Measurements from ENCODE around the gene PLEKHA6. TPM values are rescaled to one million over a fixed set of nuclear protein-coding genes. Genes with fewer than 3 reads are reported as not detected.

PLEKHA6 gene
- total RNA-seq, 4 donors from 2014 or later: 5.9 to 13.6 (median 8.4) TPM

DNA sequence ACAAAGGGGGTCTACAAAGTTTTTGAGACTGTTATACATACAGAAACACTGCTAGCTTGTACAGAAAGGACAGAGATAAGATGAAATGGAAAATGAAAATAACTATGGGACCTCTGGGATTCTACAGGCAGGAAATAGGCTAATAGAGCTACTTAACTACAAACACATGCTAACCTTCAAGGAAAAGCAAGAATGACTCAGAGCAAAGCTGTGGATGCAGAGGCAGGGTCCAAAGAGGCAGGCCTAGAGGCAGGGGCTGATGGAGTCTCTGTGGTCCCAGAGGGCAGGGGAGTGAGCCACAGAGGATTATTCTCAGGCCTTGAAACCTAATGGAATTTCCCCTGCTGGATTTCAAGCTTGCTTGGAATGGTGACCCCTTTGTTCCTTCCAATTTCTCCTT is 127.2 kb downstream of the PLEKHA6 start:
- Histone ChIP-seq H3K36me3 (no peaks in the 10 kb centered on the region), H3K27me3 (no peaks in the 10 kb centered on the region), H3K27ac (no peak overlapping the region), H3K4me3 (no peak overlapping the region), H3K9me3 (no peaks in the 10 kb centered on the region), H3K4me1 (no peaks in the 10 kb centered on the region)
- DNase-seq: no peak
- TF ChIP-seq, protein P1, sequence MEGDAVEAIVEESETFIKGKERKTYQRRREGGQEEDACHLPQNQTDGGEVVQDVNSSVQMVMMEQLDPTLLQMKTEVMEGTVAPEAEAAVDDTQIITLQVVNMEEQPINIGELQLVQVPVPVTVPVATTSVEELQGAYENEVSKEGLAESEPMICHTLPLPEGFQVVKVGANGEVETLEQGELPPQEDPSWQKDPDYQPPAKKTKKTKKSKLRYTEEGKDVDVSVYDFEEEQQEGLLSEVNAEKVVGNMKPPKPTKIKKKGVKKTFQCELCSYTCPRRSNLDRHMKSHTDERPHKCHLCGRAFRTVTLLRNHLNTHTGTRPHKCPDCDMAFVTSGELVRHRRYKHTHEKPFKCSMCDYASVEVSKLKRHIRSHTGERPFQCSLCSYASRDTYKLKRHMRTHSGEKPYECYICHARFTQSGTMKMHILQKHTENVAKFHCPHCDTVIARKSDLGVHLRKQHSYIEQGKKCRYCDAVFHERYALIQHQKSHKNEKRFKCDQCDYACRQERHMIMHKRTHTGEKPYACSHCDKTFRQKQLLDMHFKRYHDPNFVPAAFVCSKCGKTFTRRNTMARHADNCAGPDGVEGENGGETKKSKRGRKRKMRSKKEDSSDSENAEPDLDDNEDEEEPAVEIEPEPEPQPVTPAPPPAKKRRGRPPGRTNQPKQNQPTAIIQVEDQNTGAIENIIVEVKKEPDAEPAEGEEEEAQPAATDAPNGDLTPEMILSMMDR (IDR thresholded peaks at IDR 0.05): no peak
- no peak for TF ChIP-seq POLR2A (IDR thresholded peaks at IDR 0.05)
- intact Hi-C loops (cut with DNase I; ENCODE audit: low total_unique reads): no loop called here

DNA sequence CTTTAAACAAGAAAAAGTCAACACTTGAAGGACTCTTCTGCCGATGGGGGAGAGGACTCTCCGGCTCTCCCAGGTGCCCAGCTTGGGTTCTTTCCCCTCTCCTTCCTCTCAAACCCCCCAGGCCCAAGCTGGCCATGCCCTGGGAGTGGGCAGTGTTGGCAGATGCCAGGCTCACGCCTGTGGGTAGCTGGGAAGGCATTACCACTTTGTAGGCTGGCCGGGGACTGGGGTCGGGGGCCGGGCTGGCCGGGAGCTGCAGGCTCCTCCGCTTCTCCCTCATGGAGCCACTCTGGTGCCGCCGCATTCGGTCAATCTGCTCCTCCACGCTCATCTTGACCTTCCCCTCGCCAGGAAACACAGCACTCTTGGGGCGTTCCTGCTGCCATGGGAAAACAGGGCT is 129.5 kb downstream of the PLEKHA6 start:
- Histone ChIP-seq H3K9me3 (no peaks in the 10 kb centered on the region), H3K4me3 (no peak overlapping the region), H3K27me3 (no peaks in the 10 kb centered on the region), H3K27ac (no peak overlapping the region), H3K36me3 (no peaks in the 10 kb centered on the region), H3K4me1 (no peaks in the 10 kb centered on the region)
- TF ChIP-seq, protein P1 (IDR thresholded peaks at IDR 0.05): no peak
- TF ChIP-seq POLR2A (IDR thresholded peaks at IDR 0.05): no peak
- DNase-seq: no peak
- intact Hi-C loops (cut with DNase I; ENCODE audit: low total_unique reads): no loop called here

DNA sequence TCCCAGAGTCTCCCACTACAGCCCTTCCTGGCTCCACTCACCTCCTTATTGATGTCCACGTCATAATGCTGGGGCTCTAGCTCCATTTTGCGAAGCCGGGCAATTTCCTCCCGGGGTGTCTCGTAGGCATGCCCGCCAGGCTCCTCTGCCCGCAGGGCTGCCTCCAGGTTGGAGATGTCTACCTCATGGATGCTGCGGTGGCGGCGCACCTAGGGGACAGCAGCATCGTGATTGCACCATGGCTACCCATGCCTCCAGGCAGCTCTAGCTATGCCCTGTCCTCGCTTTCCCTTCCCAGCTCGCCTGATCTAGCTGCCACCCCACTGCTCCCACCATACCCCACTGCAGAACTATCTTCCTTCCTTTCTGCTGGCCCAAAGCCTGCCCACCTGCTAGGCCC is 130.8 kb downstream of the PLEKHA6 start:
- no peaks in the 10 kb centered on the region for H3K27me3 ChIP-seq
- TF ChIP-seq, protein P1 (IDR thresholded peaks at IDR 0.05): no peak
- no peak for TF ChIP-seq POLR2A (IDR thresholded peaks at IDR 0.05)
- H3K36me3 ChIP-seq: no peaks in the 10 kb centered on the region
- H3K4me3 ChIP-seq: no peak overlapping the region
- DNase-seq: no peak
- intact Hi-C loops (cut with DNase I; ENCODE audit: low total_unique reads): no loop called here
- no peaks in the 10 kb centered on the region for H3K9me3 ChIP-seq
- H3K27ac ChIP-seq: no peak overlapping the region
- no peaks in the 10 kb centered on the region for H3K4me1 ChIP-seq

DNA sequence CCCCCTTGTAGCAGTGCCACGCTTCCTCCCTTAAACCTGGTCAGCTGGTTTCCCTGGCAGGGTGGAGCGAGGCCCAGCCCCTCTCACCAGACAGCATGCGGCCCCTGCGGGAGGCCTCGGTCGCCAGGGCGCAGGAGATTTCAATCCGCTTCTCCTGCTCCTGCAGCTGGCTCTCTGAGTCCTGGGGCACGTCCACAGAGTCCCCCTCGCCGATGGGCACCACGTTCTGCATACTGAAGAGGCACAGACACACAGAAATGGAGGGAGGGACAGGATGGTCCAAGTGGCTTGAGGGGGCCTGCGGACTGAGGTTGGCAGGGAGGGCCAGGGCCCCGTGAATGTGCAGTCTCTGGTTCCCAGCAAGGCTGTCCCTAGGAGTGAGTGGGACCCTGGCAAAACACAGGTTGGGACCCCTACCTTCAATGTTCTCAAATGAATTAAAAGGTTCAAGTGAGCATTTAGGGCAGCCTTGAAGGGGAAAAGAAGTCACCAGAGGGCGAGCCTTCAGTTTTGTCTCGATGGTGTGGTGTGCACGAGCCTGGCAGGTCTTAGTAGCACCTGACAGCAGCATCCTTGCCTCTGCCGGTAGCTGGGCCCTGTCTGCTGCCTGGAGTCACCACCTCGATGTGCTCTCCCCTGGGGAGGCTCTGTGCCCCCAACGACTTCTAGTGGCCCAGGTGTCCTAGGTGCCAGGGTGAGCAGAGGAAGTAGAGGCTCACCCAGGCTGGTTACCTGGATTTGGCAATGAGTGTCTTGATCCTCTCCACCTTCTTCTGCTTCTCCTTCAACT is 131.5 kb downstream of the PLEKHA6 start:
- Histone ChIP-seq H3K36me3 (no peaks in the 10 kb centered on the region), H3K4me3 (no peak overlapping the region), H3K27ac (no peak overlapping the region), H3K9me3 (no peaks in the 10 kb centered on the region), H3K4me1 (no peaks in the 10 kb centered on the region), H3K27me3 (no peaks in the 10 kb centered on the region)
- intact Hi-C loops (cut with DNase I; ENCODE audit: low total_unique reads): no loop called here
- no peak for DNase-seq
- no peak for TF ChIP-seq POLR2A (IDR thresholded peaks at IDR 0.05)
- TF ChIP-seq, protein P1 (IDR thresholded peaks at IDR 0.05): no peak

DNA sequence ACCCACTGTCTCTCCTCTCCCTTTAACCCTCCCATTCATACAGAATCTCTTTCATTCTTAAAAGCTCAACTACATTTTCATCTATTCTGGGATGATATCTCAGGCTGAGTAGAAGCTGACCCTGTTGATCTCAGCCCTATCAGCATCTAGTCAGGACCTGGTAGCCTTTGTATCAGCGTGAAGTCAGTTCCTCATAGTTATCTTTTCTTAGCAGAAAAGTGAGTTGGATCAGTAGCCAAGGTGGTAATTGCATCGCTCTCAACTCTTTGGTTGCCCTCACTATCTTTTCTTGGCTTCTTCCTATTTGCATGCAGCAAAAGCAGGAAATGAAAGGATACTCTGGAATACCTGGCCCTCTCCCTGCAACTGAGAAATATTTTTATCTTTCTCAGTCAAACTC is 132.4 kb downstream of the PLEKHA6 start:
- intact Hi-C loops (cut with DNase I; ENCODE audit: low total_unique reads): no loop called here
- Histone ChIP-seq H3K36me3 (no peaks in the 10 kb centered on the region), H3K9me3 (no peaks in the 10 kb centered on the region), H3K4me3 (no peak overlapping the region), H3K27ac (no peak overlapping the region), H3K27me3 (no peaks in the 10 kb centered on the region), H3K4me1 (no peaks in the 10 kb centered on the region)
- no peak for TF ChIP-seq POLR2A (IDR thresholded peaks at IDR 0.05)
- TF ChIP-seq, protein P1 (IDR thresholded peaks at IDR 0.05): no peak
- DNase-seq: no peak
